ENCODE results near the gene KCNC3.

GRCh38 chr19:50263176-50263575 is 66.0 kb downstream of the KCNC3 start:
- TF ChIP-seq CTCF (IDR thresholded peaks at IDR 0.05; ENCODE audit: low read depth, low read length): no peak
- TF ChIP-seq POLR2A (IDR thresholded peaks at IDR 0.05; ENCODE audit: extremely low read depth, insufficient read length): no peak
- TF ChIP-seq MAX (IDR thresholded peaks at IDR 0.05; ENCODE audit: low read depth, low read length): no peak
